Hematopoietic multipotent progenitor cell treated with erythropoietin and hydrocortisone succinate and interleukin-3 and kit ligand, for 17 days (in vitro differentiated cells): Measurements from ENCODE around the gene KDM4B.
"Not testable (repeated sequence)": the region's sequence is repeated elsewhere in the genome, so short reads cannot be mapped to it uniquely, and the experiment has no call there.

Source experiments
- DNase-seq: peaks from one replicate; pipeline ENCODE4 v3.0.0-alpha.2; 2015; ENCODE audit warnings: low spot score

The KDM4B gene

DNA sequence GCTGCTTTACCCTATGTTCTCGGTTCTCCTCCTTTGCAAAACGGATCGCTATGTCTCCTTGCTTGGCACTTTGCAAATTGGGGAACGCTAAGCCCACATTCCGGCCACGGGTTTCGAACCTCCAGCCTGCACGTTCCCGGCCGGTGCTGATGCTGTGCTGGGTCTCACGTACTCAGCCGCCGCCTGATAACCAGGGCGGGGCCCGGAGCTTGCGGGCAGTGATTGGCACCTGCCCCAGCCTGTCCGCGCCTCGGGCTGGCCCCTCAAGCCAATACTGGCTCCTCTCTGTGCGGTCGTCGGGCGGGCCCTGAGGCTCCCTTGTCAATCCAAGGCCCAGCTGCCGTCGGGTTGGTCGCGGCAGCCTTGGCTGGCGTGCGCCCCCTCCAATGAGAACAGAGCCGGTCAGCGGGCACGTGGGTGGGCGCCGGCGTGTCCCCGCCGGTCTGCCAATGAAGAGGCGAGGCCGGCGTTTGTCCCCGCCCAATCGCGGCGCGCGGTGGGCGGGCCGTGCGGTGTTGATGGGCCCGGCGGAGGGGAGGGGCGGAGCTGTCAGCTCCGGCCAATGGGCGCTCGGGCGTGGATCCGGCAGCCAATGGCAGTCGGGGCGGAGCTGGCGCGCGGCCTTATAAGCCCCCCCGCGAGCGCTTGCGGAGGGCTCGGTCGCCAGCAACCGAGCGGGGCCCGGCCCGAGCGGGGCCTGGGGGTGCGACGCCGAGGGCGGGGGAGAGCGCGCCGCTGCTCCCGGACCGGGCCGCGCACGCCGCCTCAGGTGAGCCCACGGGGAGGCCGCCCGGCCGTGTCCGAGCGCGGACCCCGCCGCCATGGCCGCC is at the start of gene KDM4B:
KDM4B (plus strand) TSS at position 652 of the 830 bp plus-strand sequence. CDS start 63,778 bp downstream, outside the sequence.
- DNase-seq, result peak; percentile 99

DNA sequence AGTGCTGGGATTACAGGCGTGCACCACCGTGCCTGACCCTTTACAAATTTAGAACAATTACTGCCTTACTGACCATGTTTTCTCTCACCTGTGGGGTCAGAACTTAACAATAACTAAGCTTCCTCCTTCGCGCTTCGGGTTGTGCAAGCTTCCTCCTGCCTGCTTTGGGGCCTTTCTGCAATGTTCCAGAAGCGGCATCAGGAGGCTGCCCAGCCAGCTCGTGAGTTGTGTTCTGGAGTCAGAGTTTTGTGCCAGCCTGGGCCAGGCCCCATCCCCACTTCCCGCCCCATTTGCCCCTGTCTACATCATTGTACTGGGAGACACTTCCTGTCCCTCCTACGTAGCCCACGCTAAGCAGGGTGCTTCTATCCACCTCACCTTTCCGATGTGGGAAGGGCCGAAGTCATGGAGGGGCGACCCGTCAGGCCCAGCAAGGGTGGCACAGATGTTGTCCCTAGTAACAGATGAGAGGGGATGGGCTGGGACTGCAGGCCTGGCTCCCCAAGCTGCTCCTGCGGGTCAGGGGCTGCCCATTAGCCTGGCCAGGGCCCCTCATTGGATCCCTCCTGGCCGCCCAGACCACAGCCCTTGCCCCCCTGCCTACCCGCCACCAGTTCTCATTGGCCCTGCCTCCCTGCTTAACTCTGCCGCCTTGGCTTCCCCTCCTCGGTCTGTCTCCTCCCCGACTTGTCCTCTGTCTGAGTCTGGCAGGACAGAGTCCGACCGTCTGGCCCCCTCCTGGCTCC is 46.2 kb upstream of the KDM4B start:
- no peak for DNase-seq

DNA sequence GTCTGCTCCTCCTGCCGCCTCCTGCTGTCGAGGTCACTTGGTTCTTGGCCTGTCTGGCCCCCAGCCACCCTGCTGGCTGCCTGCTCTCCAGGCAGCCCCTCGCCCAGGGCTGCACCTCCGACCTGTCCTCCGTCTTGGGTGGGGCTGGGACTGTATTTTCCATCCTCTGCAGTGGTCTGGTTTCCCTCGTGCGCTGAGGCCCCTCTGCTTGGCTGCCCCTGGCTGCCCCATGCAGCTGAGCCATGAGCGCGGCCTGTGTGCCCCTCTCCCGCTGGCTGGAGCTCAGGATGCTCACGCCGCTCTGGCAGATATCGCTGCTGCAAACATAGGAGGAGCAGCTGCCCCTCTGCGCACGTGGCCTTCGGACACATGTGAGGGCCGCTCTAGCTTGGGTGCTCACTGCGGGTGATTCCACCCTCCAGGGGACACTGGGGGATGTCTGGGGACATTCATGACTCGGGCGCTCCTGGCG is 45.6 kb upstream of the KDM4B start:
- no peak for DNase-seq

DNA sequence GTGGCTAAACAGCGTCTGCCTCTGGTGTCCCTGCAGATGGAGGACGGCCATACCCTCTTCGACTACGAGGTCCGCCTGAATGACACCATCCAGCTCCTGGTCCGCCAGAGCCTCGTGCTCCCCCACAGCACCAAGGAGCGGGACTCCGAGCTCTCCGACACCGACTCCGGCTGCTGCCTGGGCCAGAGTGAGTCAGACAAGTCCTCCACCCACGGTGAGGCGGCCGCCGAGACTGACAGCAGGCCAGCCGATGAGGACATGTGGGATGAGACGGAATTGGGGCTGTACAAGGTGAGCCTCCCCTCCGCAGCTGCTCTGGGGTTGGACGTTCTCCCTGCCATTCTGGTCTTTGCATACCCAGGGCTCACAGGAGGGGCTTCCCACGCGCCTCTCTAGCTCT is 39.7 kb upstream of the KDM4B start:
- no peak for DNase-seq

DNA sequence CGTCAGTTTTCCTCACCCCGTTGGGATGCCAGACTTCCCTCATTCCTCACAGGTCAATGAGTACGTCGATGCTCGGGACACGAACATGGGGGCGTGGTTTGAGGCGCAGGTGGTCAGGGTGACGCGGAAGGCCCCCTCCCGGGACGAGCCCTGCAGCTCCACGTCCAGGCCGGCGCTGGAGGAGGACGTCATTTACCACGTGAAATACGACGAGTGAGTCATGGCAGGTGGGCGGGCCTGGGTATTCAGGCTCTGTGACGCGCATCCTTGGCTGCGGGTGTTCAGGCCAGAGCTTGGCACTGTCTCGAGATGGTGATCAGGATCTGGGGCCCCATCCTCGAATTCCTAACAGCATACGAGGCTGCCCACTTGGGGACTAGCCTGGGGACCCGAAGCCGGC is 38.2 kb upstream of the KDM4B start:
- DNase-seq, result no peak

DNA sequence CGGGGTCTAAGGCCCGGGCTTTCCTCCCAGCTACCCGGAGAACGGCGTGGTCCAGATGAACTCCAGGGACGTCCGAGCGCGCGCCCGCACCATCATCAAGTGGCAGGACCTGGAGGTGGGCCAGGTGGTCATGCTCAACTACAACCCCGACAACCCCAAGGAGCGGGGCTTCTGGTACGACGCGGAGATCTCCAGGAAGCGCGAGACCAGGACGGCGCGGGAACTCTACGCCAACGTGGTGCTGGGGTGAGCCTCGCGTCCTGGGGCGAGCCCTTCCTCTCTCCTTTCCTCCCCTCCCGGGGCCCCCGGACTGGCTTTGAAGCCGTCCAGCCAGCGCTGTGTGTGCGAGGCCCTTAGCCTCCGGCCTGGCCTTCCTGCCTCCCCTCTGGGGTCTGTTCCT is 36.2 kb upstream of the KDM4B start:
- DNase-seq, result no peak

DNA sequence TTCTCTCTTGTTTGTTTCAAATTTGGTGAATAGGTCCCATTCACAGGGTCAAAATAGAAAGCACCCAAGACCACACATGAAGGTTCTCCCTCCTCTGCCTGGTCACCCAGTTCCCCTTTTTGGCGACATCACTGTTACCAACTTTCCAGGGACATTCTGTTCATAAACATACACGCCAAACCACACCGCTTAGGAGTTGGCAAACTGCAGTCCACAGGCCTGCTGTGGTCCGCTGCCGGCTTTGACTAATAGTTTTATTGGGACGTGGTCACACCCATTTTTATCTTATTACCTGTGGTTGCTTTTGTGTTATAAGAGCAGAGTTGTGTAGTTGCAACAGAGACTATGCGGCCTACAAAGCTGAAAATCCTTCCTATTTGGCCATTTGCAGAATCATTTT is 35.4 kb upstream of the KDM4B start:
- DNase-seq, result no peak

DNA sequence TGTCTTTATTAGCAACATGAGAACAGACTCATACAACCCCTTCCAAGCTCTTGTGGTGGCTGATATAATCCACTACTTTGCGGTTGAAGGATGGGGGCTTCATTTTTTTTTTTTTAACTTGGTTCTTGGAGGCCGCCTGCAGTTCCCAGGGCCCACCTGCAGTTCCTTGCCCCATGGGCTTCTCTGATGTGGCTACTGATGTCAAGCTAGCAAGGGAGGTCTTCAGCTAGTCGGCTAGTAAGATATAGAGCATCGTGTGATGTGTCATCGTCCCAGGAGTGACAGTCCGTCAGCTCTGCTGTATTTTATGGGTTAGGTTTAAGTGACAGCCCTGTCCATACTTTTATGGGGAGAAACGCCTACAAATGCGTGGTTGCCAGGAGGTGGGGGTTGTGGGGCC is 33.5 kb upstream of the KDM4B start:
- no peak for DNase-seq

DNA sequence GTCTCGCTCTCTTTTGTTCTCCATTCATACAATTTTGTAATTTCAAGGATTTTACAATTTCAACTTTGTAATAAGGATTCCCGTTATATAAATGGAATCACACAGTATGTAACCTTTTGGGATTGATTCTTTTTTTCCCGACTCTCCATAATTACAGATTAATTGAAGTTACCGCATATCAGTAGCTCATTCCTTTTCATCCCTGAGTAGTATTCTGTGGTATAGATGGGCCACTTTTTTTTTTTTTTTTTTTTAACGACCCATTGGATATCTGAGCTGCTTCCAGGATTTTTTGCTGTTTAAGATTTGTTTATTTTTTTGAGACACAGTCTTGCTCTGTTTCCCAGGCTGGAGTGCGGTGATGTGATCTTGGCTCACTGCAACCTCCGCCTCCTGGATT is 31.9 kb upstream of the KDM4B start:
- DNase-seq, result no peak

DNA sequence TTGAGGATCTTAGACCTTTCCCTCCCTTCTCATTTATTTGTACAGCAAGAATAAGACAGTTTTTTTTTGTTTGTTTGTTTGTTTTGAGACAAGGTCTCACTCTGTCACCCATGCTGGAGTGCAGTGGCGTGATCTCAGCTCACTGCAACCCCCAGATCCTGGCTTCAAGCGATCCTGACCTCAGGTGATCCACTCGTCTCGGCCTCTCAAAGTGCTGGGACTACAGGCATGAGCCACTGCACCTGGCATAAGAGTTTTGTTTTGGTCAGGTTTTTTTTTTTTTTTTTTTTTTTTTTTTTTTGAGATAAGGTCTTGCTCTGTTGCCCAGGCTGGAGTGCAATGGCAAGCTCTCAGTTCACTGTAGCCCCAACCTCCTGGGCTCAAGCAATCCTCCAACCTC is 30.5 kb upstream of the KDM4B start:
- DNase-seq, result not testable (repeated sequence)

DNA sequence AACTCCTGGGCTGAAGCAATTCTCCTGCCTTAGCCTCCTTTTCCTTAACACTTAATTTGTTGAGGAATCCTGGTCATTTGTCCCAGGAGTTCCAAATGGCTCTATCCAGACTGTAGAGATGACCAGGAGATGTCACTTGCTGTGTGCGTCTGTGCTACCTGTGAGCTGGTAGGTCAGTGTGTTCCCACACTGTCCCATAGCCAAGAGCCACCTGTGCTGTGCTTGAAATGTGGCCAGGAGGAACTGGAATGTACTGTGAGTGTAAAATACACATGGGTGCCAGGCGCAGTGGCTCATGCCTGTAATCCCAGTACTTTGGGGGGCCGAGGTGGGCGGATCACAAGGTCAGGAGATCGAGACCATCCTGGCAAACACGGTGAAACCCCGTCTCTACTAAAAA is 29.4 kb upstream of the KDM4B start:
- DNase-seq, result no peak

DNA sequence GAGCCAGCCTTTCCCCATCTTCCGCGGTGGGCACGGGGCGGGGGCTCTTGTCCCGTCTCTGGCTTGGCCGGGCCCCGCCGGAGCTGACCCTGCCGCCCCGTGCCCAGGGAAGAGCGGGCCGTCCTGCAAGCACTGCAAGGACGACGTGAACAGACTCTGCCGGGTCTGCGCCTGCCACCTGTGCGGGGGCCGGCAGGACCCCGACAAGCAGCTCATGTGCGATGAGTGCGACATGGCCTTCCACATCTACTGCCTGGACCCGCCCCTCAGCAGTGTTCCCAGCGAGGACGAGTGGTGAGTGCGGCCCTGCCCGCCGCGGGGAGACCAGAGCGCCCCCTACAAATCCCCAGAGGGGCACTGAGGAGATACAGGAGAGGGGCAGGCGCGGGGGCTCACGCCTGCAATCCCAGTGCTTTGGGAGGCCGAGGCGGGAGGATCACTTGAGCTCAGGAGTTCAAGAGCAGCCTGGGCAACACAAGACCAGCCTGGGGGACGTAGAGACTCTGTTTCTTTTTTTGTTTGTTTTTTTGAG is 27.2 kb upstream of the KDM4B start:
- DNase-seq, result not testable (repeated sequence)

DNA sequence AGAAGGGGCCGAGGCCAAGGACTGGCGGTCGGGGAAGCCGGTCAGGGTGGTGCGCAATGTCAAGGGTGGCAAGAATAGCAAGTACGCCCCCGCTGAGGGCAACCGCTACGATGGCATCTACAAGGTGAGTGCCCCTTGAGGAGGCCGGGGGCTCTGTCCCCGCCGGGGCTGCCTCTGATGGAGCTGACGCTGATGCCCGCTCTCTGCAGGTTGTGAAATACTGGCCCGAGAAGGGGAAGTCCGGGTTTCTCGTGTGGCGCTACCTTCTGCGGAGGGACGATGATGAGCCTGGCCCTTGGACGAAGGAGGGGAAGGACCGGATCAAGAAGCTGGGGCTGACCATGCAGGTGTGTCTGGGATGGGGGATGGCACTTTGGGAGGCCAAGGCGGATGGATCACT is 18.3 kb upstream of the KDM4B start:
- DNase-seq, result not testable (repeated sequence)

DNA sequence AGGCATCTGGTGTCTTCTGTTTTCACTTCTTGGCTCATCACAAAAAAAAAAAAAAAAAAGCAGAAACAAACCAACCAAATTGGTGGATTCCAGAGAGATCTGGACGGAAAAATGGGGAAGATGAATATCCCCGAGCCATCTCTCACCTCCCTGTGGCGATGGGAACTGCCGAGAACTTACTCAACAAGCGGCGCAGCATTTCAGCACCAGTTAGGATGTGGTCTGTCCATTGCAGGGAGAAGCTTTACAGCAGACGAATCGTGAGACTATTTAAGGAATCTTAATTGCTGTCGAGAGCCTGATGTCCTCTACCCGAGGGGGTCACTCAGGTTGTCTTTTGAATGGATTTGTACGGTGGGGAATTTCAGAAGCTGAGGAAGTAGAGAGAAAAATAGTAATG is 17.3 kb upstream of the KDM4B start:
- DNase-seq, result no peak

DNA sequence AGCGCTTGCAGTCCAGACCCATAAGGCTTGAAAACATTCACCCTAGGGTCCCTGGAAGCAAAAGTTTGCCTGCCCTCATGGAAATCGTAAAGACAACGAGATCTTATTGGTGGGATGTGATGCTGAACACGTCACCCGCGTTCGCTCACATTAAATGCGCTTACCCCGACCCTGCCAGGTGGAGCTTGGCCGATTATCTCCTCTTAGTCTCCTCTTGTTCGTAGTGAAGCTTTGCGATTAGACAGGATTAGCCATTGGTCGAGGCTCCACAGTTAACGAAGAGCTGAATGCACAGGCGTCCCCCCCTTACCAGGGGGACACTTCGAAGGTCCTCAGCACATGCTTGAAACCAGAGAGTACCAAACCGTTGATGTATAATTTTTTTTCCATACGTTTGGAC is 16.0 kb upstream of the KDM4B start:
- DNase-seq, result no peak

DNA sequence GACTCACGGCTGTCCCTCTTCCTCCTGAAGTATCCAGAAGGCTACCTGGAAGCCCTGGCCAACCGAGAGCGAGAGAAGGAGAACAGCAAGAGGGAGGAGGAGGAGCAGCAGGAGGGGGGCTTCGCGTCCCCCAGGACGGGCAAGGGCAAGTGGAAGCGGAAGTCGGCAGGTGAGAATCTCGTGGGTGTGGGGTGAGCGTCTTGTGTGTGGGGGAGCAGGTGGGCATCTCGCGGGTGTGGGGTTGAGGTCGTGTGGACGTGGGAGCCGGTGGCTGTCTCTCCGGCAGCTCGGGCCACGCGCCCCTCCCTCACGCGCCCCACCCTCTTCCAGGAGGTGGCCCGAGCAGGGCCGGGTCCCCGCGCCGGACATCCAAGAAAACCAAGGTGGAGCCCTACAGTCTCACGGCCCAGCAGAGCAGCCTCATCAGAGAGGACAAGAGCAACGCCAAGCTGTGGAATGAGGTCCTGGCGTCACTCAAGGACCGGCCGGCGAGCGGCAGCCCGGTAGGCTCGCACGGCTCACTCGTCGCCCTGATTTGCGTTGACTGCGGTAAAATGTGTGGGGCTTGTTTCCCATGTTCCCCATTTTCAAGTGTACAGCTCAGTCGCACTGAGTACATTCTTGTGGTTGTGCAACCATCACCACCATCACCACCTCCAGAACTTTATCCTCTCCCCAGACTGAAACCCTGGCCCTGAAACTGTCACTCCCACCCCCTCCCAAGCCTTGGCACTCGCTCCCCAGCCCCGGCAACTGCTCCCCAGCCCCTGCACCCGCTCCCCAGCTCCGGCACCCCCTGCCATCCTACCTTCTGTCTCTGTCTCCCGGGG is 14.4 kb upstream of the KDM4B start:
- DNase-seq, result not testable (repeated sequence)

DNA sequence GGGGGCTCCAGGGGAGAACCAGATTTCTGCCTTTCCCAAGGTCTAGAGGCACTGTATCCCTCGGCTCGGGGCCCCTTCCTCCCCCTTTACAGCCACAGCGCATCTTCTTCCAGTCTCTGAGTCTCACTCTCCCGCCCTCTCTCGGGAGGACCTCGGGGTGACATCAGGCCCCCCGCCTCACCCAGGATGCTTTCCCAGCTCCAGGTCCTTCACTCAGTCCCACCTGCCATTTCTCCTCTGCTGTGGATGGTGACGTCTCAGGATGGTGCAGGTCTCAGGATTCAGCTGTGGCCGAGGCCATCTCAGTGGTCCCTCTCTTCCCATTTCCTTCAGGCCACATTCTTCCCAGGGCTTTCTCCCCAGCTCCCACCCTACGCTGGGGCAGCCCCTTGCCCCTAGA is 13.6 kb upstream of the KDM4B start:
- no peak for DNase-seq

DNA sequence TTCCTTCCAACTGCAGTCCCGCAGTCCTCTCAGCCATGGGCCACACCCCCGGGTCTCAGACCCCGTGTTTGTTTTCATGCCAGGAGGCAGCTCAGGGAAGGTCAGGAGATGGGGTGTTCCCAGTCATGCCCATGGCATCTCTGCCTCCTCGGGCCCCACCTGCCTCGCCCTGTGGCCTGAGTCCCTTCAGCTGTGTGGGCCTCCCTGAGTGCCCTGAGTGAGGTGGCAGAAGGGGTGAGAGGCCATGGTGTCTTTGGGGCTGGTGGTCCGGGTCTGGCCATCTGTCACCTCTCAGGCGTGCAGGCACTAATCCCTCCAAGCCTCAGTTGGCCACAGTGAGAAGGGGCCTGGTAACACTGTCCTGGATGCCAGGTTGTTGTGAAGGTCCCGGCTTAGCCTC is 10.9 kb upstream of the KDM4B start:
- no peak for DNase-seq

DNA sequence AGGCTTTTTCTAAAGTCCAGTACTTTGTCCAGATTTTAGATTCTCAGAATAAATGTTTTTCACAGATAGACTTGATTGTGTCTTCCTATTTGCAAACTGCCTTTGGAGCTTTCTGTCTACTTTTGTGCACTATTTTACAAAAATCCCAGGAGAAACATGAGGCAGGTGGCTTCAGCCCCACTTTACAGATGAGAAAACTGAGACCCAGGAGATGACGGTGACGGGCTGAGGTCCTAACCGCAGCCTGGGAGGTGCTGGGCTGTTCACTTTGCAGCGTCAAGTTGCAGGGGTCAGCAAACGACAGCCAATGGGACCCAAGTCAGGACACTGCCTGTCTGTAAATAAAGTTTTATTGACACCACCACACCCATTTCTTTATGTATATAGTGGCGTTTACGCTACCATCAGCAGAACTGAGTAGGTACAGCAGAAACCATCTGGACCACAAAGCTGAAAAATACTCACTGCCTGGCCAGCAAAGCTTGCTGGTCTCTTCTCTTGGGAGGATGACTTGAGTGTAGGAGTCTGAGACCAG is 6.8 kb upstream of the KDM4B start:
- no peak for DNase-seq

DNA sequence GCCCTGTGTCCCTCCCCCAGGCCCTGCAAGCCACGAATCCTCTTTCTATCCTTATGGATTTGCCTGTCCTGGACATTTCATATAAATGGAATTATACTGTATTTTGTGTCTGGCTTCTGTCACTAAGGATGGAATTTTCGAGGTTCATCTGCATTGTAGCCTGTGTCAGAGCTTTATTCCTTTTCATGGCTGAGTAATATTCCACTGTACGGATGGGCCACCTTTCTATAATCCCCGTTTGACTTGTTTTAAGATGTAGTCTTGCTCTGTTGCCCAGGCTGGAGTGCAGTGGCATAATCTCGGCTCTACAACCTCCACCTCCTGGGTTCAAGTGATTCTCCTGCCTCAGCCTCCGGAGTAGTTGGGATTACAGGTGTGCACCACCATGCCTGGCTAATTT is 3.9 kb upstream of the KDM4B start:
- DNase-seq, result no peak

DNA sequence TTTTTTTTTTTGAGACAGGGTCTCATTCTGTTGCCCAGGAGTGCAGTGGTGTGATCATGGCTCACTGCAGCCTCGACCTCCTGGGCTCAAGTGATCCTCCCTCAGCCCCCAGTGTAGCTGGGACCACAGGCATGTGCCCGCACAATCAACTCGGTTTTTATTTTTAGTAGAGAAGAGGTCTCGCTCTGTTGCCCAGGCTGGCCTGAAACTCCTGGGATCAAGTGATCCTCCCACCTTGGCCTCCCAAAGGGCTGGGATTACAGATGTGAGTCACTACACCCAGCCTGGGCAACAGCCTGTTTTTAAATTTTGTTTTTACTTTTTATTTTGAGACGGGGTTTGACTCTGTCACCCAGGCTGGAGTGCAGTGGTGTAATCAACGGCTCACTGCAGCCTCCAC is 2.3 kb upstream of the KDM4B start:
- no peak for DNase-seq
